Activated T-cell treated with anti-CD3 and anti-CD28 coated beads for 1 hour (primary cell): Measurements from ENCODE around the gene DOCK8.
A peak's percentile ranks its signal among the peaks of the same experiment; 100 is the strongest.

Experiments used
- DNase-seq: peaks from one replicate; pipeline ENCODE4 v3.0.0-alpha.2; 2020; ENCODE audit warnings: low read depth

DOCK8 gene

GRCh38 chr9:419571-420171 lies 205.0 kb downstream of the DOCK8 start:
- no peak for DNase-seq

- no peak for DNase-seq
These were observed 207.2 kb downstream of the DOCK8 start for GRCh38 chr9:421896-422295.

- no peak for DNase-seq
These were observed 211.6 kb downstream of the DOCK8 start for GRCh38 chr9:426264-426663.

GRCh38 chr9:426976-427375 lies 212.3 kb downstream of the DOCK8 start:
- DNase-seq = no peak

GRCh38 chr9:431701-432100 lies 217.0 kb downstream of the DOCK8 start:
- DNase-seq = no peak

GRCh38 chr9:436482-436881 lies 221.8 kb downstream of the DOCK8 start:
- DNase-seq = no peak

- DNase-seq = no peak
These were observed 222.4 kb downstream of the DOCK8 start for GRCh38 chr9:437066-437465.

GRCh38 chr9:437574-438001 lies 222.9 kb downstream of the DOCK8 start:
- DNase-seq = no peak

GRCh38 chr9:438066-438465 lies 223.4 kb downstream of the DOCK8 start:
- DNase-seq = no peak

- no peak for DNase-seq
These were observed 224.5 kb downstream of the DOCK8 start for GRCh38 chr9:438961-439768.

GRCh38 chr9:441126-441525 lies 226.5 kb downstream of the DOCK8 start:
- no peak for DNase-seq

- DNase-seq = no peak
These were observed 229.9 kb downstream of the DOCK8 start for GRCh38 chr9:444528-444927.

- DNase-seq = no peak
These were observed 230.4 kb downstream of the DOCK8 start for GRCh38 chr9:445033-445432.

- no peak for DNase-seq
These were observed 231.5 kb downstream of the DOCK8 start for GRCh38 chr9:446074-446699.

GRCh38 chr9:447230-448025 lies 232.8 kb downstream of the DOCK8 start:
- DNase-seq = peak; percentile 32

- DNase-seq = no peak
These were observed 235.4 kb downstream of the DOCK8 start for GRCh38 chr9:450057-450456.

- DNase-seq = no peak
These were observed 235.9 kb downstream of the DOCK8 start for GRCh38 chr9:450561-450960.

GRCh38 chr9:453832-454231 lies 239.2 kb downstream of the DOCK8 start:
- DNase-seq = no peak

- DNase-seq = no peak
These were observed 241.7 kb downstream of the DOCK8 start for GRCh38 chr9:456365-456764.

GRCh38 chr9:458590-458989 lies 243.9 kb downstream of the DOCK8 start:
- DNase-seq = no peak

GRCh38 chr9:459491-460444 lies 245.1 kb downstream of the DOCK8 start:
- no peak for DNase-seq
